SK-N-MC (cell line): ENCODE results near the gene PRKG1.

Experiments used
- EZH2 ChIP-seq: fragments of 200-600 bp; sonication (generic); IDR thresholded peaks from one replicate; pipeline ENCODE4 v1.6.1; 2017; ENCODE audit warnings: antibody characterized with exemption
- POLR2AphosphoS5 ChIP-seq: IDR thresholded peaks from 2 replicates; pipeline ENCODE4 v1.6.1; 2012; ENCODE audit warnings: mild to moderate bottlenecking, low read depth, low read length, borderline replicate concordance

- TF ChIP-seq EZH2, result no peak
- no peak for TF ChIP-seq POLR2AphosphoS5
These were observed 266.1 kb downstream of the PRKG1 start for GRCh38 chr10:51340366-51340765.
